ENCODE data around the gene AJUBA.
"Not testable (repeated sequence)": the region's sequence is repeated elsewhere in the genome, so short reads cannot be mapped to it uniquely, and the experiment has no call there.

The AJUBA gene

DNA sequence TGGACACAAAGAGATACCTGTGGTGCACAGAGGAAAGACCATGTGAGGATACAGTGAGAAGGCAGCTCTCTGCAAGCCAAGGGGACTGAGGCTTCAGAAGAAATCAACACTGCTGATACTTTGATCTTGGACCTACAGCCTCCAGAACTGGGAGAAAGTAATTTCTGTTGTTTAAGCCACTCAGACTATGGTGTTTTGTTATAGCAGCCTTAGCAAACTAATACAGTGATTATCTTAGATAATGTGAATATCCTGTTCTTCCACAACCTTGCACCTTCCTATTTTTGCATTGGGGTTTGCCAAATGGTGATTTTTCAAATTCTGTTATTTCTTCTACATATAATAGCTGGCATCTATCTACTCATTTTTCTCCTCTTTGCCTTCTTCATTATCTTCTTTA lies 35.8 kb upstream of the AJUBA start:
- H3K27ac ChIP-seq (ENCODE audit: low read depth, low read length), result no peak overlapping the region

DNA sequence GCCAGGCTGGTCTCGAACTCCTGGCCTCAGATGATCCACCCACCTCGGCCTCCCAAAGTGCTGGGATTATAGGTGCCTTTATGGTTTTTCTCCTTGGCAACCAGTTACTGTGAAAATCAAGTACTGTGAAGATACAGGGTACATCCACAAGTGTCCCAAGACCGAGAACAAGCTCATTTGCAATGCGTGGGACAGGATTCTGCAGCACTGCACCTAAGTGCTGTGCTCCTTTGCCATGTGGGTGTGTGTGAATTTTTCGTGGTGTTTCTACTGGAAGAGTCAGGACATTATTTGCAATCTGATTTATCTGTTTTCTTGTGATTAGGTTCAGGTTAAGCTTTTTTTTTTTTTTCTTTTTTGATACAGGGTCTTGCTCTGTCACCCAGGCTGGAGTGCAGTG lies 34.7 kb upstream of the AJUBA start:
- no peaks in the 10 kb centered on the region for H3K4me1 ChIP-seq (ENCODE audit: insufficient read depth, low read length)
- H3K36me3 ChIP-seq (ENCODE audit: insufficient read depth, low read length), result no peaks in the 10 kb centered on the region
- H3K4me3 ChIP-seq (ENCODE audit: low read depth in 1 of 2, low read length in 2 of 2), result no peak overlapping the region
- no peak overlapping the region for H3K9ac ChIP-seq (ENCODE audit: low read length)
- no peak overlapping the region for H3K27ac ChIP-seq (ENCODE audit: low read depth, low read length)
- H3K27me3 ChIP-seq (ENCODE audit: control insufficient read depth in 1 of 2, insufficient read depth in 2 of 2, low read length in 2 of 2), result no peaks in the 10 kb centered on the region
- H3K9me3 ChIP-seq (ENCODE audit: low read length), result no peaks in the 10 kb centered on the region

More for the DNA sequence above, 35.8 kb upstream of the AJUBA start:
- no peaks in the 10 kb centered on the region for H3K9me3 ChIP-seq (ENCODE audit: low read length)
- H3K36me3 ChIP-seq (ENCODE audit: insufficient read depth, low read length), result no peaks in the 10 kb centered on the region
- H3K4me1 ChIP-seq (ENCODE audit: insufficient read depth, low read length), result no peaks in the 10 kb centered on the region
- H3K27me3 ChIP-seq (ENCODE audit: control insufficient read depth in 1 of 2, insufficient read depth in 2 of 2, low read length in 2 of 2), result no peaks in the 10 kb centered on the region
- H3K4me3 ChIP-seq (ENCODE audit: low read depth in 1 of 2, low read length in 2 of 2), result no peak overlapping the region
- no peak overlapping the region for H3K9ac ChIP-seq (ENCODE audit: low read length)

DNA sequence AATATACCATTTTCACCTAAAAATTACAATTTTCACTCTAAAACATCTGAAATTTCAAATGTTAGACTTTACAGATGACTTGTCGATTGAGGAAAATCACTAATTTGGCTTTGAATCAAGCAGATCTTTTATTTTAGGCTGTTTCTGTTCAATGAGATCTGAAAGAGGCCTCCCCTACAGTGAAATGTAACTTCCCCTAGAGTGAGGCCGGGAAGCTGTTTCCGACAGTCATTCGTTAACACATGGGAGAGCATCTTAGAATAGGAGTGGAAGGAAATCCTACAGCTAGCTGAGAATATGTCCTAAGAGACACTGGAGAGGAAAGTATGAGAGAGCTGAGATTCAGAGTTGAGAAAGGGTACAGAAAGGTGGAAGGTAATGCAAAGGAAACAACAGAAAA lies 33.3 kb upstream of the AJUBA start:
- H3K27ac ChIP-seq (ENCODE audit: low read depth, low read length), result no peak overlapping the region
- no peaks in the 10 kb centered on the region for H3K9me3 ChIP-seq (ENCODE audit: low read length)
- no peaks in the 10 kb centered on the region for H3K27me3 ChIP-seq (ENCODE audit: control insufficient read depth in 1 of 2, insufficient read depth in 2 of 2, low read length in 2 of 2)
- no peaks in the 10 kb centered on the region for H3K4me1 ChIP-seq (ENCODE audit: insufficient read depth, low read length)
- H3K4me3 ChIP-seq (ENCODE audit: low read depth in 1 of 2, low read length in 2 of 2), result no peak overlapping the region
- no peaks in the 10 kb centered on the region for H3K36me3 ChIP-seq (ENCODE audit: insufficient read depth, low read length)
- no peak overlapping the region for H3K9ac ChIP-seq (ENCODE audit: low read length)

DNA sequence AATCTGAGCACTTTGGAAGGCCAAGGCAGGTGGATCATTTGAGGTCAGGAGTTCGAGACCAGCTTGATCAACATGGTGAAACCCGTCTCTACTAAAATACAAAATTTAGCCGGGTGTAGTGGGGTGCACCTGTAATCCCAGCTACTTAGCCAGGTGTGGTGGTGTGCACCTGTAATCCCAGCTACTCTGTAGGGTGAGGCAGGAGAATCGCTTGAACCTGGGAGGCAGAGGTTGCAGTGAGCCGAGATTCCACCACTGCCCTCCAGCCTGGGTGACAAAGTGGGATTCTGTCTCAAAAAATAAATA lies 31.4 kb upstream of the AJUBA start:
- not testable (repeated sequence) for H3K27me3 ChIP-seq (ENCODE audit: control insufficient read depth in 1 of 2, insufficient read depth in 2 of 2, low read length in 2 of 2); H3K36me3 ChIP-seq (ENCODE audit: insufficient read depth, low read length); H3K9me3 ChIP-seq (ENCODE audit: low read length); H3K4me3 ChIP-seq (ENCODE audit: low read depth in 1 of 2, low read length in 2 of 2); H3K9ac ChIP-seq (ENCODE audit: low read length); H3K27ac ChIP-seq (ENCODE audit: low read depth, low read length)
- peaks cover 16% of the 10 kb centered on the region for H3K4me1 ChIP-seq (ENCODE audit: insufficient read depth, low read length)

- no peak overlapping the region for H3K9ac ChIP-seq (ENCODE audit: low read length)
- no peak overlapping the region for H3K27ac ChIP-seq (ENCODE audit: low read depth, low read length)
Observed at GRCh38 chr14:23013054-23013748, 30.9 kb upstream of the AJUBA start.

DNA sequence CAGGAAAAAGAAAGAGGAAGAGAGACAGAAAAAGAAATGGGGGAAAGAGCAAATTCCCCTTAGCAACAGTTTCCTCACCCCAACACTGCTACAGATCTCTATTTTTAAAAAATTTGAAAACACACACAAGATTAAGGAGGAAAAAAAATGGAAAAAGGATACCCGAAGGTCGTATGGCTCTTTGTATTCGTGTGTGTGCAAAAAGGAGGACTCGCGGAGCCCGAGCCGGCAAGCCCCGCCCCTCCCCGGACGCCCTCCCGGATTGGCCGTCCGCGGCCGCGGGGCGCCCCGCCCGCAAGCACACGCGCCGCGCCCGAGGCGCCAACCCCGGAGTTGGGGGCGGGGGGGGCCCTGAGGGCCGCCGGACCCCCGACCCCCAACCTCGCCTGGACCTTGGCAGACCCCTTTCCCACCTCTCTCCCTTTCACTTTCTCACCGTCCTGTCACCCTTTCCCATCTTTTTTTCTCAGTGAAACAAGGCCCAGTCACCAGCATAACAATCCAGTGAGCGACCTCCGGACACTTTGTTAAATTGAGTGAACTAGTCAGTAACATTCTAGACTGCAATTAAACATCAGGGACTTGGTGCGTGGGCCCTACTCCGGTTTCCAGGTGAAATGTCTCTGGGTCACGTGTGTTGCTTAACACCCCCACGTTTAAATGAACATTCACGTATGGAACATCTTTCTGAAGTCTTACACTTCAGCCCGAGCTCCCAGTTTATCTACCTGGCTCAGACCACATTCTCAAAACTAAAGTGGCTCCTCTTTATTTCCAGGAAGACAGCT lies 27.8 kb upstream of the AJUBA start, which contains the start of gene C14orf93:
TSS of gene C14orf93 (minus strand) at position 205 of the 788 bp plus-strand sequence. CDS start 11,120 bp downstream, outside the sequence.
- H3K27ac ChIP-seq (ENCODE audit: low read depth, low read length), result peak within 1 kb of the TSS; percentile 65
- H3K36me3 ChIP-seq (ENCODE audit: insufficient read depth, low read length), result no peaks in the 10 kb centered on the region
- peaks cover 30% of the 10 kb centered on the region for H3K4me1 ChIP-seq (ENCODE audit: insufficient read depth, low read length)
- H3K4me3 ChIP-seq (ENCODE audit: low read depth in 1 of 2, low read length in 2 of 2), result peak within 1 kb of the TSS; percentile 56 to 75
- H3K9ac ChIP-seq (ENCODE audit: low read length), result peak within 1 kb of the TSS; percentile 57
- H3K27me3 ChIP-seq (ENCODE audit: control insufficient read depth in 1 of 2, insufficient read depth in 2 of 2, low read length in 2 of 2), result no peaks in the 10 kb centered on the region
- no peaks in the 10 kb centered on the region for H3K9me3 ChIP-seq (ENCODE audit: low read length)

More at GRCh38 chr14:23013054-23013748, 30.9 kb upstream of the AJUBA start:
- Histone ChIP-seq H3K9me3 (ENCODE audit: low read length) (no peaks in the 10 kb centered on the region), H3K27me3 (ENCODE audit: control insufficient read depth in 1 of 2, insufficient read depth in 2 of 2, low read length in 2 of 2) (no peaks in the 10 kb centered on the region), H3K36me3 (ENCODE audit: insufficient read depth, low read length) (no peaks in the 10 kb centered on the region), H3K4me3 (ENCODE audit: low read depth in 1 of 2, low read length in 2 of 2) (no peak overlapping the region), H3K4me1 (ENCODE audit: insufficient read depth, low read length) (peaks cover 20% of the 10 kb centered on the region)

- H3K27ac ChIP-seq (ENCODE audit: low read depth, low read length), result peak overlapping the region; percentile 65
Observed at GRCh38 chr14:23009483-23009938, 27.2 kb upstream of the AJUBA start.

DNA sequence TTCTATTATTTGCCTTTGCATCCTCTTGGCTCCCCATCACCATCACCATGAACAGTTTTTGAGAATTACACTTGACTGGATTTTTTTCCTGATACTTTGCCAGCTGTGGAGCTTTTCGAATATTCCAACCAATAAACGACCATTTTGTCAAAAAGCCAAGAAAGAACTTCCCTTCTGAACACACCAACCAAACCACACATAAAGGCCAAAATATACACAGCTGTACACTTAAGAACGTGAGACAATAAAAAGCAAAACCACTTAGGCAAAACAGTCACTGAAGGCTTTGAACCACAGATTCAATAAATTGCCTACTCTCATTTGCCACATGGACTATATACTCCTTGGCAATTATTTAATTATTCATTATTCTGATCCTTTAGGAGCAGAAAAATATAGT lies 26.5 kb upstream of the AJUBA start:
- Histone ChIP-seq H3K27me3 (ENCODE audit: control insufficient read depth in 1 of 2, insufficient read depth in 2 of 2, low read length in 2 of 2) (no peaks in the 10 kb centered on the region), H3K4me3 (ENCODE audit: low read depth in 1 of 2, low read length in 2 of 2) (no peak overlapping the region), H3K27ac (ENCODE audit: low read depth, low read length) (no peak overlapping the region), H3K9me3 (ENCODE audit: low read length) (no peaks in the 10 kb centered on the region), H3K9ac (ENCODE audit: low read length) (no peak overlapping the region), H3K4me1 (ENCODE audit: insufficient read depth, low read length) (peaks cover 30% of the 10 kb centered on the region), H3K36me3 (ENCODE audit: insufficient read depth, low read length) (no peaks in the 10 kb centered on the region)

More at GRCh38 chr14:23009483-23009938, 27.2 kb upstream of the AJUBA start:
- Histone ChIP-seq H3K27me3 (ENCODE audit: control insufficient read depth in 1 of 2, insufficient read depth in 2 of 2, low read length in 2 of 2) (no peaks in the 10 kb centered on the region), H3K4me1 (ENCODE audit: insufficient read depth, low read length) (peaks cover 30% of the 10 kb centered on the region), H3K9ac (ENCODE audit: low read length) (peak overlapping the region; percentile 5), H3K36me3 (ENCODE audit: insufficient read depth, low read length) (no peaks in the 10 kb centered on the region), H3K4me3 (ENCODE audit: low read depth in 1 of 2, low read length in 2 of 2) (peak overlapping the region; percentile 56 to 75), H3K9me3 (ENCODE audit: low read length) (no peaks in the 10 kb centered on the region)

- Histone ChIP-seq H3K27me3 (ENCODE audit: control insufficient read depth in 1 of 2, insufficient read depth in 2 of 2, low read length in 2 of 2) (no peaks in the 10 kb centered on the region), H3K9ac (ENCODE audit: low read length) (peak overlapping the region; percentile 88), H3K4me1 (ENCODE audit: insufficient read depth, low read length) (peaks cover 30% of the 10 kb centered on the region)
Observed at GRCh38 chr14:23006544-23007419, 24.4 kb upstream of the AJUBA start.

GRCh38 chr14:23006188-23006534 lies 23.8 kb upstream of the AJUBA start:
- Histone ChIP-seq H3K4me3 (ENCODE audit: low read depth in 1 of 2, low read length in 2 of 2) (peak overlapping the region; percentile 24 to 65), H3K27me3 (ENCODE audit: control insufficient read depth in 1 of 2, insufficient read depth in 2 of 2, low read length in 2 of 2) (no peaks in the 10 kb centered on the region), H3K27ac (ENCODE audit: low read depth, low read length) (peak overlapping the region; percentile 83), H3K9ac (ENCODE audit: low read length) (peak overlapping the region; percentile 88), H3K36me3 (ENCODE audit: insufficient read depth, low read length) (no peaks in the 10 kb centered on the region), H3K4me1 (ENCODE audit: insufficient read depth, low read length) (peaks cover 30% of the 10 kb centered on the region), H3K9me3 (ENCODE audit: low read length) (no peaks in the 10 kb centered on the region)

More at GRCh38 chr14:23006544-23007419, 24.4 kb upstream of the AJUBA start:
- Histone ChIP-seq H3K36me3 (ENCODE audit: insufficient read depth, low read length) (no peaks in the 10 kb centered on the region), H3K9me3 (ENCODE audit: low read length) (no peaks in the 10 kb centered on the region), H3K4me3 (ENCODE audit: low read depth in 1 of 2, low read length in 2 of 2) (peak overlapping the region; percentile 24 to 65), H3K27ac (ENCODE audit: low read depth, low read length) (peak overlapping the region; percentile 83)

Measured in muscle layer of colon (tissue), 2 donors.